ENCODE data around the gene PYCR2.
"Not testable (repeated sequence)": the region's sequence is repeated elsewhere in the genome, so short reads cannot be mapped to it uniquely, and the experiment has no call there.

PYCR2 gene

DNA sequence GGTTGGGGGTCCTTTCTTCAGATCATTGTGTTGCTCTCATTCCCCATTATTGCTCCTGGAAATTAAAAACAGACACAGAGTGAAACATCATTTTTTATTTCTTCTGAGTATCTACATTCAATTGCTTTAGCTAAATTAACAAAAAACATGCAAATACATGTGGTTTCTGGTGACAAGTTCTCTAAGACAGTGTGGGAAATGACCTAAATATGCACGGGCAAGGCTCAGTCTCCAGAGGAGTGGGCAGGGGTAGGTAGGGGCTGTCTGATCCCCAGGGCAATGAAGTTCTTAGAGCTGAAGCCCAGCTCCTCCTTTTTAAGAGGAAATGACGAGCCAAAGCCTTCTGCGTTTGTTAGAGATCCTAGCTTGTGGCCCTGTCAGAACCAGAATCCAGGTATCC is 12.5 kb upstream of the PYCR2 start:
- no peak for DNase-seq (ENCODE audit: low read depth)
- in situ Hi-C loops (cut with HindIII; ENCODE audit: low sequenced_read_pairs) = no loop called here
- no peak overlapping the region for H3K4me3 ChIP-seq (ENCODE audit: low read depth, low read length)
- TF ChIP-seq CTCF (IDR thresholded peaks at IDR 0.05; ENCODE audit: low read depth, low read length, missing control alignments) = no peak

- DNase-seq (ENCODE audit: low read depth); H3K4me3 ChIP-seq (ENCODE audit: low read depth, low read length); in situ Hi-C loops (cut with HindIII; ENCODE audit: low sequenced_read_pairs): not testable (repeated sequence)
These were observed 12.0 kb upstream of the PYCR2 start for GRCh38 chr1:225936086-225936485.

GRCh38 chr1:225934711-225935110 is 10.7 kb upstream of the PYCR2 start:
- no peak for DNase-seq (ENCODE audit: low read depth)
- no peak overlapping the region for H3K4me3 ChIP-seq (ENCODE audit: low read depth, low read length)
- TF ChIP-seq CTCF (IDR thresholded peaks at IDR 0.05; ENCODE audit: low read depth, low read length, missing control alignments) = no peak
- in situ Hi-C loops (cut with HindIII; ENCODE audit: low sequenced_read_pairs) = no loop called here

DNA sequence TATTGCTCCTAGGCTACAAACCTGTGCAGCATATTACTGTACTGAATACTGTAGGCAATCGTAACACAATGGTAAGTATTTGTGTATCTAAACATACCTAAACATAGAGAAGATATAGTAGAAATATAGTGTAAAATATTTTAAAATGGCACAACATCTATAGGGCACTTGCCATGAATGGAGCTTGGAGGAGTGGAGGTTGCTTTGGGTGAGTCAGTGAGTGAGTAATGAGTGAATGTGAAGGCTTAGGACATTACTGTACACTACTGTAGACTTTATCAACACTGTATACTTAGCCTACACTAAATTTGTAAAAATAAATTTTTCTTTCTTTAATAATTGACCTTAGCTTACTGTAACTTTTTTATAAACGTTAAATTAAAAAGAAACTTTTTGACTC is 9.0 kb upstream of the PYCR2 start:
- TF ChIP-seq CTCF (IDR thresholded peaks at IDR 0.05; ENCODE audit: low read depth, low read length, missing control alignments) = no peak

GRCh38 chr1:225931270-225932136 is 7.5 kb upstream of the PYCR2 start:
- TF ChIP-seq CTCF (IDR thresholded peaks at IDR 0.05; ENCODE audit: low read depth, low read length, missing control alignments) = no peak
- no peak for DNase-seq (ENCODE audit: low read depth)
- in situ Hi-C loops (cut with HindIII; ENCODE audit: low sequenced_read_pairs) = no loop called here
- H3K4me3 ChIP-seq (ENCODE audit: low read depth, low read length) = no peak overlapping the region

More for the DNA sequence above, 9.0 kb upstream of the PYCR2 start:
- no peak overlapping the region for H3K4me3 ChIP-seq (ENCODE audit: low read depth, low read length)
- in situ Hi-C loops (cut with HindIII; ENCODE audit: low sequenced_read_pairs) = no loop called here
- DNase-seq (ENCODE audit: low read depth) = no peak

DNA sequence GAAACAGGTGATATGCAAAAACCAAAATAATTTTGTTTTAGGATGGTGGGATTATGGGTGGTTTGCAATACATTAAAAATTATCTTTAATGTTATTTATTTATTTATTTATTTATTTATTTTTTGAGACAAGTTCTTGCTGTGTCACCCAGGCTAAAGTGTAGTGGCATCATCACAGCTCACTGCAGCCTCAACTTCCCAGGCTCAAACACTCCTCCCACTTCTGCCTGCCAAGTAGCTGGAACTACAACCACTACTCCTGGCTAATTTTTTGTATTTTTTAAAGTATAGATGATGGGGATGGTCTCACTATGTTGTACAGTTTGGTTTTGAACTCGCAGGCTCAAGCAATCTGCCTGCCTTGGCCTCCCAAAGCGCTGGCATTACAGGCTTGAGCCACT is 6.5 kb upstream of the PYCR2 start:
- in situ Hi-C loops (cut with HindIII; ENCODE audit: low sequenced_read_pairs) = no loop called here
- no peak overlapping the region for H3K4me3 ChIP-seq (ENCODE audit: low read depth, low read length)
- TF ChIP-seq CTCF (IDR thresholded peaks at IDR 0.05; ENCODE audit: low read depth, low read length, missing control alignments) = no peak

GRCh38 chr1:225929462-225929861 is 5.4 kb upstream of the PYCR2 start:
- in situ Hi-C loops (cut with HindIII; ENCODE audit: low sequenced_read_pairs); H3K4me3 ChIP-seq (ENCODE audit: low read depth, low read length); DNase-seq (ENCODE audit: low read depth): not testable (repeated sequence)

More for the DNA sequence above, 6.5 kb upstream of the PYCR2 start:
- DNase-seq (ENCODE audit: low read depth) = no peak

All from astrocyte of the cerebellum (primary cell).